ENCODE measurements around the gene CAB39.

CAB39 gene

GRCh38 chr2:230862292-230862691 lies 149.7 kb downstream of the CAB39 start:
- DNase-seq (ENCODE audit: low read depth, low spot score): no peak

GRCh38 chr2:230863031-230863430 lies 150.4 kb downstream of the CAB39 start:
- DNase-seq (ENCODE audit: low read depth, low spot score): no peak

- DNase-seq (ENCODE audit: low read depth, low spot score): no peak
These were observed 150.9 kb downstream of the CAB39 start for GRCh38 chr2:230863442-230864121.

- DNase-seq (ENCODE audit: low read depth, low spot score): no peak
These were observed 151.5 kb downstream of the CAB39 start for GRCh38 chr2:230864122-230864604.

- peak; percentile 32 for DNase-seq (ENCODE audit: low read depth, low spot score)
These were observed 152.1 kb downstream of the CAB39 start, which contains the start of gene ITM2C for GRCh38 chr2:230864605-230865306. Gene ITM2C, plus strand, starts transcription at chr2:230864942. Its CDS starts 84 bp downstream, at chr2:230865026.

GRCh38 chr2:230865307-230865765 lies 152.7 kb downstream of the CAB39 start:
- DNase-seq (ENCODE audit: low read depth, low spot score): no peak

- DNase-seq (ENCODE audit: low read depth, low spot score): no peak
These were observed 153.4 kb downstream of the CAB39 start for GRCh38 chr2:230865766-230866755.

GRCh38 chr2:230866756-230867523 lies 154.3 kb downstream of the CAB39 start:
- DNase-seq (ENCODE audit: low read depth, low spot score): no peak

GRCh38 chr2:230868161-230868946 lies 155.7 kb downstream of the CAB39 start:
- DNase-seq (ENCODE audit: low read depth, low spot score): no peak

GRCh38 chr2:230868947-230869913 lies 156.6 kb downstream of the CAB39 start:
- DNase-seq (ENCODE audit: low read depth, low spot score): no peak

GRCh38 chr2:230869914-230870543 lies 157.4 kb downstream of the CAB39 start:
- no peak for DNase-seq (ENCODE audit: low read depth, low spot score)

Data from activated CD4-positive, CD25-positive, alpha-beta regulatory T cell treated with anti-CD3 and anti-CD28 coated beads, Interleukin-2, amount 50 U/mL, for 16 hours (primary cell).